ENCODE measurements around the gene CTSZ.
"Not testable (repeated sequence)": the region's sequence is repeated elsewhere in the genome, so short reads cannot be mapped to it uniquely, and the experiment has no call there.

CTSZ gene

DNA sequence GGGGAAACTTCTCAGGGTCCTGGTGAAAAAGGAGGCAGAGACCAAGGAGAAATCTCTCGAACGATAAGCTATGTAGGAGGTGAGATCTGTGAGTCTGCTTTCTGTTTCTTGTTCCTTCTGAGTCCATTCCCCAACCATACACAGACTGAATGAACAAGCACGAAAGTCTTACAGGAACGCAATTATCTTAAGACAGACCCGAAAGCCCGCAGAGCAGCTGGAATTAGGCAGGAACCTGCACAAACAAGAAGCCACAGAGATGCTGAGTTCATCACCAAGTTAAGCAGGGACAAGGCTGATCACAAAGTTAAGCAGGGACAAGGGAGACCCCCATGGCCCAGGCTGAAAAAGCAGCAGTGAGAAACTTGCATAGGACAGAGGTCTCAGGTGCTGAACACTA, 47.4 kb downstream of the CTSZ start:
- TF ChIP-seq, protein P1, sequence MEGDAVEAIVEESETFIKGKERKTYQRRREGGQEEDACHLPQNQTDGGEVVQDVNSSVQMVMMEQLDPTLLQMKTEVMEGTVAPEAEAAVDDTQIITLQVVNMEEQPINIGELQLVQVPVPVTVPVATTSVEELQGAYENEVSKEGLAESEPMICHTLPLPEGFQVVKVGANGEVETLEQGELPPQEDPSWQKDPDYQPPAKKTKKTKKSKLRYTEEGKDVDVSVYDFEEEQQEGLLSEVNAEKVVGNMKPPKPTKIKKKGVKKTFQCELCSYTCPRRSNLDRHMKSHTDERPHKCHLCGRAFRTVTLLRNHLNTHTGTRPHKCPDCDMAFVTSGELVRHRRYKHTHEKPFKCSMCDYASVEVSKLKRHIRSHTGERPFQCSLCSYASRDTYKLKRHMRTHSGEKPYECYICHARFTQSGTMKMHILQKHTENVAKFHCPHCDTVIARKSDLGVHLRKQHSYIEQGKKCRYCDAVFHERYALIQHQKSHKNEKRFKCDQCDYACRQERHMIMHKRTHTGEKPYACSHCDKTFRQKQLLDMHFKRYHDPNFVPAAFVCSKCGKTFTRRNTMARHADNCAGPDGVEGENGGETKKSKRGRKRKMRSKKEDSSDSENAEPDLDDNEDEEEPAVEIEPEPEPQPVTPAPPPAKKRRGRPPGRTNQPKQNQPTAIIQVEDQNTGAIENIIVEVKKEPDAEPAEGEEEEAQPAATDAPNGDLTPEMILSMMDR (IDR thresholded peaks at IDR 0.05; ENCODE audit: low read length, missing control alignments), result no peak
- DNase-seq (ENCODE audit: low read depth), result no peak

DNA sequence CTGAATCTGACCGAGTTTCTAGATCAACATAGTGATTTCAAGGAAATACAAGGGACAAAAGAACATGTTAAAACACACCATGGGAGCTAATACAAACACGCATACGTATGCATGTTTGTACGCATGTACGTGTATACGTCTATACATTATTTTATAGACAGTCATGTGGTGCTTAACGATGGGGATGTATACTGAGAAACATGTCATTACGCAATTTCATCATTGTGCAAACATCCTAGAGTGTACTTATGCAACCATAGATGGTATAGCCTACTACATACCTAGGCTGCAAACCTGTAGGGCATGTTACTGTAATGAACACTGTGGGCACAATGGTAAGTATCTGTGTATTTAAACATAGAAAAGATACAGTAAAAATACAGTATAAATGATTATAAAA, 51.0 kb downstream of the CTSZ start:
- H3K4me3 ChIP-seq (replicated peaks; ENCODE audit: low read depth, low read length), result no peak overlapping the region
- DNase-seq (ENCODE audit: low read depth), result no peak
- TF ChIP-seq, protein P1 (IDR thresholded peaks at IDR 0.05; ENCODE audit: low read length, missing control alignments), result no peak

More for the DNA sequence above, 47.4 kb downstream of the CTSZ start:
- H3K4me3 ChIP-seq (replicated peaks; ENCODE audit: low read depth, low read length), result no peak overlapping the region

DNA sequence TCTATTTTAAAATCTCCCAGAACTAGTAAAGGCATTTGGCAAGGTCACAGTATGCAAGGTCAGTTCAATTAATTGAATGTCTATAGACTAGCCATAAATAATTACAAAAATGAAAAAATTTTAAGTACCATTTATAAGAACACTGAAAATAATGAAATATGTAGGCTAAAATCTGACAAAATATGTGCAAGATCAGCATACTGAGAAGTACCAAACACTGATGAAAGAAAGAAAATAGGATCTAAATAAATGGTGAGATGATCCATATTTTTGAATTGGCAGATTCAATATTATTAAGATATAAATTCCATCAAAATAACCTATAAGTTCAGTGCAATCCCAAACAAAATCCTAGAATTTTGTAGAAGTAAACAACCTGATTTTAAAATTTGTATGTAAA, 54.0 kb downstream of the CTSZ start:
- TF ChIP-seq, protein P1 (IDR thresholded peaks at IDR 0.05; ENCODE audit: low read length, missing control alignments), result no peak
- no peak for DNase-seq (ENCODE audit: low read depth)
- no peak overlapping the region for H3K4me3 ChIP-seq (replicated peaks; ENCODE audit: low read depth, low read length)

DNA sequence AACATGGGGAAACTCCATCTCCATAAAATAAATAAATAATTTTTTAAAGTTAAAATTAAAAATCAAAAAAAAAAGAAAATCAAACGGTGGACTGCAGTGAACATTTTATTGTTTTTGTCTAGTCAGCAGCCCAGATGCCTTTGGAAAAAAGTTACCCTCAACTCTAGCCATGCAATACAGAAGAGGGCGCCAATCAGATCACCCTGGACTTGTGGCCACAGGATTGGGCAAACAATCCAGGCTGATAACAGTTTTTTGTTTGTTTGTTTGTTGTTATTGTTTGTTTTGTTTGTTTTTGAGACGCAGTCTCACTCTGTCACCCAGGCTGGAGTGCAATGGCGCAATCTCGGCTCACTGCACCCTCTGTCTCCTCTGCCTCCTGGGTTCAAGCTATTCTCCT, 56.5 kb downstream of the CTSZ start:
- H3K4me3 ChIP-seq (replicated peaks; ENCODE audit: low read depth, low read length), result no peak overlapping the region
- no peak for DNase-seq (ENCODE audit: low read depth)
- TF ChIP-seq, protein P1 (IDR thresholded peaks at IDR 0.05; ENCODE audit: low read length, missing control alignments), result no peak

DNA sequence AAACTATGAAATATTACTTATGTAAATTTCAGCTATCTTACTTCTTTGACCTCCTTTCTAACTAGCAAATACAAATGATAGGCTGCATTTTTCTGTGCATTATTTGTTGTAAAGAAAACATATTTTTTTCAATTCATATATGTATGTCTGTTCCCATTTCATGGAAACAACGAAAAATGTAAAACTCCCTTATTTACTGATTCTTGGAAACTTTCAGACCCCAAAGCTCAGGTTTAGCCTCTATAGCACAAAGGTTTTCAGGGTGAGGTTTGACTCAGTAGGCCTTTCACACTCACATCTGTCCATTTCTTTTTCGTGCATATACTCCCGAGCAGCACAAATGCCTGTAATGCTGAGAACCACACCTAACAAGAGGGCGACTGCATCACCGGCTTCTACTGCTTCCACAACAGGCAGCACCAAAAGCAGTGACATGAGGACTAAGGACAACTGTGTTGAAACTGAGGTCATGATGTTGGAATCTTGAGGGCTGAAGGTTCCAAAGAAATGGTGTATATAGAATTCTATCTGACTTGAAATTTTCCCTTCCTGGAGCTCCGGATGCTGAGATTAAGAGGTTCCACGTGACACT, 59.2 kb downstream of the CTSZ start:
- not testable (repeated sequence) for H3K4me3 ChIP-seq (replicated peaks; ENCODE audit: low read depth, low read length)

DNA sequence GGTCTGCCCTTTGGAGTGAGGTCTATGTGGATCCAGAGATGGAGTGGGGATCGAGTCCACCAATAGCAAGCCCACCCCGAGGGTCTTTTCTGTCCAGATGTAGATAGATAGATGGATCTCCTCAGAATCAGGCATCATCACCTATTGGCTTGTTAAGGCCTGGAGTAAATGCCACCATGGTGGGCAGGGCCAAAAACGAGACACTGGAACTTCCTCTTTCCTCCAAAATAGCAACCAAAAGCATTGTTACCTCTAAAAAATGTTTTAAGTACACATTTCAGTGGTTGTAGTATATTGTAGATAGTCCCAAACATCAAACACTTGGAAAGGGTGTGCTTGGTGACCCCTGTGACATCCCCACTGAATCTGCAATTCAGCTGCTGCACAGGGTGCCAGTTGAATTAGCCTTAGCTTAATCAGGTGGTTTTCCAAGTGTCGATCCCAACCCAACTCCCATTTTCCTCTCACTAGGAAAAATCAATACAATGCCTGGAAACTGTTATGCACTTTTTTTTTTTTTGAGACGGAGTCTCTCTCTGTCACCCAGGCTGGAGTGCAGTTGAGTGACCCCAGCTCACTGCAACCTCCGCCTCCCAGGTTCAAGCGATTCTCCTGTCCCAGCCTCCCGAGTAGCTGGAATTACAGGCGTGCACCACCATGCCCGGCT, 61.0 kb downstream of the CTSZ start:
- DNase-seq (ENCODE audit: low read depth), result no peak
- H3K4me3 ChIP-seq (replicated peaks; ENCODE audit: low read depth, low read length), result no peak overlapping the region
- TF ChIP-seq, protein P1 (IDR thresholded peaks at IDR 0.05; ENCODE audit: low read length, missing control alignments), result no peak

More for the DNA sequence above, 59.2 kb downstream of the CTSZ start:
- DNase-seq (ENCODE audit: low read depth), result not testable (repeated sequence)

Data from fibroblast of pulmonary artery (primary cell).